AG08396 (cell line): Measurements from ENCODE around the gene MMP24OS.
A peak's percentile ranks its signal among the peaks of the same experiment; 100 is the strongest.

Experiments used
- DNase-seq: peaks from one replicate; pipeline ENCODE4 v3.0.0; 2012; ENCODE audit warnings: low spot score, mixed read lengths

MMP24OS gene

GRCh38 chr20:35252037-35252461 lies 25.9 kb downstream of the MMP24OS start:
- DNase-seq, result no peak

GRCh38 chr20:35251613-35251940 lies 26.3 kb downstream of the MMP24OS start:
- no peak for DNase-seq

GRCh38 chr20:35248641-35249475 lies 29.1 kb downstream of the MMP24OS start:
- peak; percentile 40 for DNase-seq

- no peak for DNase-seq
Observed at GRCh38 chr20:35246723-35247122, 31.2 kb downstream of the MMP24OS start.

GRCh38 chr20:35243986-35244385 lies 33.9 kb downstream of the MMP24OS start:
- no peak for DNase-seq

GRCh38 chr20:35243317-35243716 lies 34.6 kb downstream of the MMP24OS start:
- no peak for DNase-seq

GRCh38 chr20:35240811-35241293 lies 37.1 kb downstream of the MMP24OS start:
- DNase-seq, result no peak

- DNase-seq, result no peak
Observed at GRCh38 chr20:35240083-35240810, 37.7 kb downstream of the MMP24OS start.

- DNase-seq, result no peak
Observed at GRCh38 chr20:35238735-35239134, 39.2 kb downstream of the MMP24OS start.

- DNase-seq, result no peak
Observed at GRCh38 chr20:35238170-35238569, 39.8 kb downstream of the MMP24OS start.

- DNase-seq, result no peak
Observed at GRCh38 chr20:35237486-35237885, 40.4 kb downstream of the MMP24OS start.

- DNase-seq, result no peak
Observed at GRCh38 chr20:35235881-35236280, 42.0 kb downstream of the MMP24OS start.

GRCh38 chr20:35232575-35232974 lies 45.3 kb downstream of the MMP24OS start:
- DNase-seq, result peak; percentile 63

GRCh38 chr20:35226884-35227681 lies 50.8 kb downstream of the MMP24OS start:
- peak; percentile 81 for DNase-seq
